SK-N-DZ (cell line): ENCODE results near the gene ISLR.
"Not testable (repeated sequence)": the region's sequence is repeated elsewhere in the genome, so short reads cannot be mapped to it uniquely, and the experiment has no call there.

Experiments
- DNase-seq: peaks from one replicate; pipeline ENCODE4 v3.0.0-alpha.2; 2015; ENCODE audit warnings: low spot score

Gene ISLR

DNA sequence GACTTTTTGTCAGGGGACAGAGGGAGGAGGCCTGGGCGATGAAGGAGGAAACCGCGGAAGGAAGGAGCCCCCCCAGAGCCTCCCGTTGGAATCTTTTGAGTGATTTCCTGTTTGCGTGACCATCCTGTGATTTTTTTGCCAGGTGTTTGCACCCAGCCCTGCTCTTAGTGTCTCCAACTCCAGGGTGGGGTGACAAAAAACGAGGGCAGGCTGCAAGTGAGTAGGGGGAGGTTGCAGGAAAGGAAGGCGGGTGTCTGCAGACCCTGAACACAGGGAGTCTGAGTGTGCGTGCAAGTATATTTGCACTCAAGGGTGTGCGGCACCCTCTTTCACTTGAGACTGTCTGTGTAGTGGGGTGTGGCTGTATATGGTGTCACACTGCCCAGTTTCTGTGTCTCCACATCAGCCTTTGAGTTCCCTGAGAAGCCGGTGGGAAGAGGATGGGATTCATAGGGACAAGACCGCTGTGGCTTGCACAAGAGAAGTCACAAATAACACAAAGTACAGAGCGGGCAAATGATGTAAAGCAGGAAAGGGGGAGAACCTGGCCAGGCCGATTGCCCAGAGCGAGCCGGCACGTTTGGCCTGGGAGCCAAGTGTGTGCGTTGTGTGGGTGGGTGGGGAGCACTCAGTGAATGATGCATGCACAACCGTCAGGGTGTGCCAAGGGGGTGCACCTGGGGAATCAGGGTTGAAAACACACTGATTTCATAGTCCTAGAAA lies 36.5 kb upstream of the ISLR start:
- peak; percentile 35 for DNase-seq

DNA sequence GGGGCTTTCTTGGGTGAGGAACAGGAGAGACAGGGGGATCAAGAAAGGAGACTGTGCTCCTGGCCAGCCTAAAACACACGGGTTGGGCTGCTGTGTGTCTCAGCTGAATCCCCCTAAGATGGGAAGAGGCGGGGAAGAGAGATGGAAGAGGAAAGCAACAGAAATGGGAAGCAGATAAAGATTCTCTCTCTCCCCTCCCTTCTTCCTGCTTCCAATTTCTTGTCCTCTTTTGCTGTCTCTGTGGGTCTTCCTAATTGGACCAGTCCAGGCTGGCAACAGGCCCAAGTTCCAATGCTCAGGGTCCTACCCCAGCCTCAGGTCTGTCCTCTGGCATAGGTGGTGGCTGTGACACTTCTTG lies 36.0 kb upstream of the ISLR start:
- no peak for DNase-seq

DNA sequence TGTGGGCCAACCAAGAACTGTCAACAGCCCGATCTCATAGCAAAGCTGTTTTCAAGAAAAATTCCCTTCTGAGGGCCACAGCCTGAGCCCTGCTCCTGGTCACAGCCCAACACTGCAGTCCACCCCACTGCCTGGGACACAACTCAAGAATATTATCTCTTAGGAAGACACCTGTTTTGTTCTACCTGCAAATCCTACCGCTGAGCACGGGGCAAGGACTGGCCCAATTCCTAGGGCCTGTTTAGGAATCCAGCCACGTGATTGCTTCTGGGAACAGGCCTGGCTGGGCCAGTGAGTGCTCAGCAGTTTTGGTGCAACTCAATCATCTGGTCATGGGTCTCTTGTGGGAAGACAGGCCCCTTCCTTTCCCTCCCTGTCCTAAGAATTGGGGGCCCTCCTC lies 34.9 kb upstream of the ISLR start:
- DNase-seq, result no peak

DNA sequence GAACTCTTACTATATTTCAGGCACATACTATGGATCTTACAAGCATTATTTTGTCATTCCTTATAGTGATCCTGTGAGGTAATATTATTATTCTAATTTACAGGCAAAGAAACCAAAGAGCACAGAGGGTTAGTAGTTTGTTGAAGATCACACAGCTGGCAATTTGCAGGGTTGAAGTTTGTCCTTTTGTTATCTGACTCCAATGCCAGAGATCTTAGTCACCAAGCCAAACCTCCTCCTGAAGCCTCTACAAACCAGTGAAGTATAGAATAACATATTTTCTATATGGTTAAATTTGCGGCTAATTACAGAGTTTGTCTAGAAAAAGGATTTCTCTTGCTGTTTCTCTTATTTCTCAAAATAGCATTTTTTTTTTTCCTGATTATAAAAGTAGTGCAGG lies 31.9 kb upstream of the ISLR start:
- DNase-seq, result no peak

DNA sequence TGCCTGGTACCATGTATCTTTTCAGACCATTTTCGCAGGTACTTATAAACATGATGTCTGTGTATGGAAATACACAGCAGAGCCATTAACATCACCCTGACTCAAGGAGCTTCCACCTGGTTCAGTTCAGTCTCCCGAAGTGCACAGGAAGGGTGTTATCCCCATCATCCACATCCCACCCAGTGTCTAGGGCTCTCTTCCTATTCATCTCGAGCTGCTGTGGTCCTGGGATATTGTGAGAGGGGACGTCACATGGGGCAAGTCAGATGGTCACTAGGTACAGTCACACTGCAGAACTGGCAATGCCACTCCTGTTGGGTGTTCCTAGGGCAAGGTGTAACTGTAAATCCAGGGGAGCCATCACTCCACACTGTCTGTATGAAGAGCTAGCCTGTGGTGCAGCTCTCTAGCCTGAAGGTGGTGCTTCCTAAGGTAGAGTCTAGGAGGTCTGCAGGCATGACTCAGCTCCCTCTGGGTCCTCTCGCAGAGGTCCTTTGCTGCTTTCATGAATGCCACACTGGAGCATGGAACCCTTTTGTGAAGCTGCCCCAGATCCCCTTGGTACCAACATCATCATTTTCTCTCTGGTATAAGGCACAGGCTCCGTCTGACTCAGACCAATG lies 29.2 kb upstream of the ISLR start:
- peak; percentile 62 for DNase-seq

DNA sequence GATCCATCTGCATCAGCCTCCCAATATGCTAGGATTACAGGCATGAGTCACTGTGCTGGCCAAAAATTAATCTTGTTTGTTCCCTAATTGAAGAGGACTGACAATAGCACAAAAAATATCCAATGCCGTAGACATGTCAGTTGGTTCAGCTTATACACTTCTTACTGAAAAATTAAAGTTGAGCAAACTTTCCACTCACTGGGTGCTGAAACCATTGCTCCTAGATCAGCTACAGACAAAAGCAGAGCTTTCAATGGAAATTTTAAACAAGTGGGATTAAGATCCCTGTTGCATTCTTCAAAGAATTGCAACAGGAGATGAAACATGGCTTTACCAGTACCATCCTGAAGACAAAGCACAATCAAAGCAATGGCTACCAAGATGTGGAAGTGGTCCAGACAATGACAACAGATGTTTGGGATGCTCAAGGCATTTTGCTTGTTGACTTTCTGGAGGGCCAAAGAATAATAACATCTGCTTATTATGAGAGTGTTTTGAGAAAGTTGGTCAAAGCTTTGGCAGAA lies 27.2 kb upstream of the ISLR start:
- DNase-seq, result no peak

DNA sequence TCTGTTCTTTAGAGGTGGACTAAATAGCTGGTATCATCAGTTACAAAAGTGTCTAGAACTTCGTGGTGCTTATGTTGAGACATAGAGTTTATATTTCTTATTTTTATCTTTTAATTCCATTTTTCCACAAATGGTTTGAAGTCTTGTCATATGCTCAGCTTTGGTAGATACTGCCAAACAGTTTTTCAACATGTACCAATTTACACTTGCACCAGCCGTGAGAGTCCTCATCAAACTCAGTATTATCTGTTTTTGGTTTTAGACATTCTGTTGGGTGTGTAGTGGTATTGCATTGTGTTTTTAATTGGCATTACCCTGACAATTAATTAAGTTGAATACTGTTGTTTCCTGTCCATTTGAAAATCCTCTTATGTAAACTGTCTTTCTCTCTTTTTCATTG lies 26.5 kb upstream of the ISLR start:
- no peak for DNase-seq

DNA sequence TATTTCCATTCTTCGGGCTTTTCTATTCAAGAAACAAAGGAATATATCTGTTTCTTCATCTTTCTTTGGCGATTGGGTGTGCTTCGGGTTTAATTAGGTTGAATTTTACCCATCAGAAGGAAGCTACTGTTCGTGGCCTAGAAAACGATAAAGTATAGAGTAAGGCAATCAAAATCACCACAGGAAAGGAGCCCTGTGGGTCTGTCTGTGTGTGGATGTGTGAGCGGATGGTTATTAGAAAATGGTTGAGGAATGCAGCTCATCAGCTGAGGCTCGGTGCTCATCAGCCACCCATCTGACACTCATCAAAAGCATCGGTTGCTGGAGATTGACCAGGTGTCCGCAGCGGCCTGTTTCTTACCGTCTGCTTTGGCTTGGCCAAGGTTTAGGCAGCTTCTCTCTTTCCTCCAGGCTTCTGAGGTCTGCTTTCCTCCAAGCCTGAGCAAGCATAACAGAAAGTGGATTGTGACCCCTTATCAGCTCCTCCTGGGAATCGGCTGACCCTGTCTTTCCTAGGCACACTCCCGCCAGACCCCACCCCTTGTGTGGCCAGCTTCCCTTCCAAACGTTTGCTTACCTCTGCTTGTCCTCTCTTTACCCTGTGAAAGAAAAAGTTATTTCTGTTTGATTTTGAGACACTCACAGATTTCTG lies 17.6 kb upstream of the ISLR start:
- peak; percentile 88 for DNase-seq

DNA sequence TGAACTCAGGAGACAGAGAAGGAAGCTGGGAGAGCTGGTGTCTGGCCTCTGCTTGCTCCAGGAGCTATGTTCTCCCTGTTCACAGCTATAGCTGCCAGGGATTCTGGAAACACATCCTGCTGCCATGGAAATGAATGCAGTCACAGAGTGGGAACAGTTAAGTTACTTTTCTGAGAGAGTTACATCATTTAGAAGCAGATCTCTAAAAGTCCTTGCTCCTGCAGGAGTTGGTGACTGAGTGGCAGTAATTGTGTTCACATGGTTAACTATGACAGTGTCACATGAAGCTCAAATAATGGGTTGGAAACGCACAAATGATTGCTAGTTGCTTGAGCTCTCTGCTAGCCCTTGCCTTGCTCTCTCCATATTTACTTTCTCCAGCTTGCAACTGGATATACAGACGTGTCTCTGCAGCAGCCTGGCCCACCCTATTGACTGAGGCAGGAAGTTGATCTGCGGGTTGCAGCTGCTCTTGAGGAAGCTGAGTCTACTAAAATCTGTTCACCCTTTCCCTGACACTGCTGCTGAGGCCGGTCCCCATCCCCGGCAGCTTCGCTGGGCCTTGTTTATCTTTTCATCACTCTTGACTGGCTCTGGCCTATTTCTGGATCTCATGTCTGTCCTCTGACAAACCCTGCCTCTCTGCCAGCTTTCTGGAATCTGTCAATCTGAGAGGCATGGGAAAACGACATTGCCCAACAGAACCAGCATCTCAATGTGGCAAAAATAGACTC lies 16.7 kb upstream of the ISLR start:
- DNase-seq, result peak; percentile 97

DNA sequence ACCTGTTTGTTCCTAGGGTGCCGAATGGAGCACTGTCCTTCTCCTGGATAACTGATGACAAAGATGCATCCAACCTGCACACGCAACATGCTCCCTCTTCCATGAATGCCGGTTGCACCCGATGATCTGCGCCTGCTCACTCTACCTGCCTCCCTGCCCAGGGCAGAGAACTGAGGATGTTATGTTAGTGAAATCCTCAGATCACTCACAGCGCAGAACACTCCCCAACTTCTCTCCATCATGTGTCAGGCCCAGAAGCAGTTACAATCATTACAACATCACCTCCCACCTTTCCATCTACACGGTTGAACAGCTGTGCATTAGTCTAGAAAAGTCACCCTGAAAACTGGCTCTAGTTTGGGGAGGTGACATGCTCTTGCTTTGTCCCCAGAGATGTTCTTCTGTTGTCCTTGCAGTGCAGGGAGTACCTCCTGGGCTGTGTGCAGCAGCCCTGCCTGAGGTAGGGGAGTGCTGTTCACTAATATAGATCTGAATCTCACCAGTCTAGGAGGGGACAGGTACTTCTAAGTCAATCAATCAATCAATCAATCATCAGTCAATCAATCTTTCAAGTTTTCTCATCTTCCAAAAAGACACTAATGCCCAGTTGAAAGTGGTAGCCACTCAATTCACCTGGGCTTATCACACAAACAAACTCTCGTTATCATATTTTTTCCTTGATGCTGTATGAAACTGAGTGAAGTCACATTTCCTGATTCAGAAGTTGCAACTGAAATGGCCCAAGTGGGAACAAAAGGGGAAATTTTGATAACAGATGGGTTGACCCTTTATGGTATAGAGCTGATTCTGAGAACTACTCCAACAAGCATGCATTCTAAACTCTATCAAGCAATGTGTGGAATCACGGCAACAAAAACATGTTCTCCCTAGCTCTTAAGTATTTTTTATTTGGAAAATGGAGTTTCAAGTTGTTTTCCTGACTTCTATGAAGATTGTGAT lies 15.4 kb upstream of the ISLR start:
- DNase-seq, result peak; percentile 58

DNA sequence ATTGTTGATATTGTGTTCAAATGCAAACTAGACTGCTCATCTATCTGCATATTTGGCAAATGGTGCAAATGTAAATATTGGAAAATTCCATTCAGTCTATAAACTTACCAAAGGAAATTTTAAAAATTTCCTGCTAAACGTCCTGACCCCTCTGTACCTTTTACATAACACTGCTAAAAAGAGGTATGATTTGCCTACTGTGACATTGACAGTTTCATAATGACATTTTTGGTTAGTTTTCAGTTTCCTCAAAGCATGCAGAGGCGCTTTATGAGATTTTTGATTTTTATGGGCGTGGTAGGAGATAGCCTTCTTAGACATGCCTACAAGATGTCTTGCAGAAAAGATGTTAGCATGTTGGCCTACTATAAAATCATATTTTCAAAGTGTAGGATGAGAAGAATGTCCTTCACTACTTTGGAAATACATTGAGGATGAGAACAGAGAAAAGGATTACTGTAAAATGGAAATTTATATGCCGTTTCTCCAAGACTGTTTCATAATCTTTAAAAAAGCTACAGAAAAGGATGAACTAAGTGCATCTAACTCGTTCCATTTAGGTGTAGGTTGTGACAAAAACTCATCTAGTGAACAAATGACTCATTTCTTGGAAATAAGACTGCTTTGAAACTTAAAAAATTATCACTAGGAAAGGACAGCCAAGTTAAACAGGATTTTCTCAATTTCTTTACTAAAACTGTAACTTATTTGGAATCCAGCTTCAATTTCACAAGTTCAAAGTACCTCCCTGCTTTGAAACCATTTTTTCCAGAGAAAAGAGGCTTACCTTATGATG lies 14.5 kb upstream of the ISLR start:
- DNase-seq, result no peak

DNA sequence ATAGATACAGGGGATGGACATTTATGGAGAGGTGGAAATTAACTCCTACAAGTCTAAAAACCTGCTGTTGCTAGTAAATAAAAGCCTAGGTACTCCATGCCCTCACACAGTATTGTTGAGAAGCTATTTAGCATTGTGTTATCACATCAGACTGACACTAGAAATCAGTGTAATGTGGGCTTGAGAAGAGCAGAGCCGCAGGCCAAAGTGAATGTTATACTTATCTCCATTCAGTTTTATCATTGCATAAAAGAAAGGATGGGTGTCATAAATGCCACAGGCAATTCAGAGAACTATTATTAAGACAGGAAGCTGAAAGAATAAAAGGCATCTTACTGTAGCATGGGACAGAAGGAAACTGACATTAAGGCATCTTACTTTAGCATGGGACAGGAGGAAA lies 13.7 kb upstream of the ISLR start:
- peak; percentile 72 for DNase-seq

DNA sequence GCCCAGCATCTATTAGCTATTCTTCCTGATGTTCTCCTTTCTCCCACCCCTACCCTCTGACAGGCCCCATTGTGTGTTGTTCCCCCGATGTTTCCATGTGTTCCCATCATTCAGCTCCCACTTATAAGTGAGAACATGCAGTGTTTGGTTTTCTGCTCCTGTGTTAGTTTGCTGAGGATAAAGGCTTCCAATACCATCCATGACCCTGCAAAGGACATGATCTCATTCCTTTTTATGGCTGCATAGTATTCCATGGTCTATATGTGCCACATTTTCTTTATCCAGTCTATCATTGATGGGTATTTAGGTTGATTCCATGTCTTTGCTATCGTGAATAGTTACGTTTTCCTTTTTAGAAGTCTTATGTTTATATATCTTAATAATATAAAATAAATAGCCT lies 13.1 kb upstream of the ISLR start:
- DNase-seq, result not testable (repeated sequence)

DNA sequence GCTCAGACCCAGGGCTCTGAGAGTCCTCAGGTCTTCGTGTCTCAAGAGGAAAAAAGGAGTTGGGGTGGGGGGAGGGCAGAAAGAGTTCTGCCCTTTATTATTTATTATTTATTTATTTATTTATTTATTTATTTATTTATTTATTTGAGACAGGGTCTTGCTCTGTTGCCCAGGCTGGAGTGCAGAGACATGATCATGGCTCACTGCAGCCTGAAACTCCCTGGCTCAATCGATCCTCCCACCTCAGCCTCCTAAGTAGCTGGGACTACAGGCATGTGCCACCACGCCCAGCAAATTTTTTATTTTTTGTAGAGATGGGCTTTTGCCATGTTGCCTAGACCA lies 11.3 kb upstream of the ISLR start:
- DNase-seq, result not testable (repeated sequence)

DNA sequence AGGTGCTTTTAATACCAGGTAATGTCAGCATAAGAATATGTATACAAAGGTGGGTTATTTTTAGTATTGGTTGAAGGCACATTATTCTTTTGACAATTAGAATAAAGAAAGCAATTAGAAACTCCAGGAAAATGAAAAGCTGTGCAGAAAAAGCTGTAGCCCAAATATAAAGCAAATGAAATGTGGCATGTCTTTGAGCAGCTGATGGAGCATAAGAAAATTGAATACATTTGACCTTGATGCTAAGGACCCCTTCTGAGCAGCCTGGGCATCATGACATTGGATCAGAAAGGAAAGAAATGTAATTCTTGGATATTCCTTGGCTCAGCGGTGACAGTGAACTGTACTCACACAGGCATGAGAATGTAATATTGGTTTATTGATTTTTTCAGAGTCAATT lies 8.0 kb upstream of the ISLR start:
- no peak for DNase-seq

DNA sequence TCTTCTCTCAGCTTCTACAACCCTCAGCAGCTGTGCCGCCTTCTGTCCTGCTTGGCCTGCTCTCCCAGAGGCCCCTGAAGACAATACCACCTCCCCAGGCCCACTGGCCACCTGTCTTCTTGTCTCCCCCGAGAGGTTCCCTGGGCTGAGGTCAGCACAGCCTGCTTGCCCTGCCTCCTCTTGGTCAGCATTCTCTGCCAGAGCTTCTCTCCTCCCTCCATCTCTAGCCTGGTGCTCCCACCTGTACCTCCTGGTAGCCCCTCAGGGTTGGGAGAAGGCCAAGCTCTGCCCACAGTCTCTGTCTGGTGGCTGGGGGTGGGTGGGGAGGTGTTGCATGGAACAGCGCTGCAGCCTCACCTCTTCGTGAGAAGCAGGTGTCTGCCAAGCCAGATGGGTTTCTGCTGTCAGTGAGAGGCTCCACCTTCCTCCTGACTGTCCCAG lies 5.6 kb upstream of the ISLR start:
- no peak for DNase-seq

DNA sequence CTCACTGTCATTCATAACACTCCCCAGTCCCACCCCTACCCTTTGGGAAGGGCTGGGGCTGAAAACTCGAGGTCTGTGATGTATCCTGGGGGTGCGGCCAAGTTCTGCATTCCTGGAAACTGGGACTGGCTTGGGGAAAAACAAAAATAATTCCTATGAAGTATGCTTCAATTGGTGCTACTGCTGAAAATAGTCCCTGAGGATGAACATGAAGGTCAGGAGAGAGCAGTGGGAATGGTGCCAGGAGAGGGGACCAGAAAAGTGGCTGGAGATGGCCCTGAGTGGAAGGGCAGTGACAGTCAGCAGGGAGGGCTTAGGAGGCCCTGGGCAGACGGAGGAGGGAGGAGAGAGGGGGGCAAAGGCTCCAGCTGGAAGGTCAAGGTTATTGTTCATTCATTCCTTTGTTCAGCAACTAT lies 4.8 kb upstream of the ISLR start:
- DNase-seq, result no peak

DNA sequence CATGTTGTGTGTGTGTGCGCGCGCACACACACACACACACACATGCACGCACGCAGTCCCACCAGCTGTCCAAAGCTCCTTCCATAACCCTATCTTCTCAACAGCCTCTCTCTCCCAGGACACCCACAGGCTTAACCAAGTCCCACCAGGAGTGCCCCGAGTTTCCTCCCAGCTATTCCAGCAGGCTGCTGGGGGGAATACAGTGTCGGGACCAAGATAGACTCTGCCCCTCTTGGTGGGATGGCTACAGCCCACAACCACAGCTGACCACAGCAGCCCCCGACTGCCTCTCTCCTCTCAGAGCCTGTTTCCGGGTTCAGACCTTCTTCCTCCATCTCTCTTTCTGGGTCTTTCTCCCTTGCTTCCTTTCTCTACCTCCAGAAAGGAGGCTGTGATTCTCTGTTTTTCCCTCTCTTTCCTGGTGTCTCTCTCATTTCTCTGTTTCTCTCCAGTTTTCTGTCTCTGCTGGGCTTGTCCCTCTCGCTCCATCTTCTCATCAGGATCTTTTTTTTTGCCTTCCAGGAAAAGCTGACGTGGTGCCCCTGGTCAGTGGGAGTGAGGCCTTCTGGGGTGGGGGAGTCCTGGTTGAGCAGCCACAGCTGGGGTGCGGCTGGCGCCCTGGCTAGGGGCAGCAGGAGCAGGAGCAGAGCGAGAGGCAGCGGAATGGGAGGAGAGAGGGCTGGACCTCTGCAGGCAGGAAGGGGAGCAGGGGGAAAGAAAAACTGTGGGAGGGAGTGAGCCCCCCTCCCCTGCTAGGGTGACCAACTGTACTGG lies 3.3 kb upstream of the ISLR start:
- no peak for DNase-seq

DNA sequence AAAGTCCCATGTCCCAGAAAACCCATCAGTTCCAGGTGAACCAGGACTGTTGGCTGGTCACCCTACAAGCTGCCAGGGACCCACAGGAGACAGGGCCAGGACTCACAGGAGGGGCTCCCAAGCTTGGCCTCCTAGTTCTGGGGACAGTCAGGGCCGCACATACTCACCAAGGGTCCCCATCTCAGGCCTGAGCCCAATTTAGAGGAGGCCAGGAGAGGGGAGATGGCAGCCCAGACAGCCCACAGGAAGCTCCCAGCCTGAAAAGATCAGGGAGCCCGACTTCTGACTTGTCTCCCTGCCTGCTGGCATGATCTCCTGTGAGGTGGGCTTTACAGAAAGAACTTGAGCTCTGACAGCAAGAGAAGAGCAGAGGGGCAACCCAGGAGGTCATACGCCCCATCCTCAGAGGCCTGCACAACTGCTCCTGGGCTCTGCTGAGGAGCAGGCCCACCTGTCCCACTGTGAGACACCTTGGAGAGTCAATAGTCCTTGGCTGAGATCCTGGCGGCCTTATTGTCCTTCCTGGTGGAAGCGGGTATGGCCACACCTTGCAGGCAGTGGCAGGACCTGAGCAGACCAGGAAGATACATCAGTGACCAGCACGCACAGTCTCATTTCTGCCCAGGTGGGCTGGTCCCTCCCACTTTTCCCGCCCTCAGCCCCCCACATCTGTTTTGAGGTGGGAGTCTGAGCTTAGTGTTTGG lies 2.5 kb upstream of the ISLR start:
- no peak for DNase-seq
